Spleen (tissue), 7 donors: Measurements from ENCODE around the gene PDLIM7.

Source experiments
- POLR2A ChIP-seq, 3 donors: fragments of 450-650 bp; IDR thresholded peaks; one replicate each; pipeline ENCODE4 v1.5.1; 2017; ENCODE audit warnings: antibody characterized with exemption in 3 of 3, mild to moderate bottlenecking in 1 of 3
- TF ChIP-seq, protein P1 (sequence below), 11 experiments: fragments of 200-600 bp in 7 of 11; fragments of 450-650 bp in 4 of 11; sonication (generic) in 4 of 11; IDR thresholded peaks in 8 of 11; conservative IDR thresholded peaks in 3 of 11; 1 replicate in 7 of 11; 2 replicates in 4 of 11; pipeline versions ENCODE4 v1.4.0 to v1.8.0; 2016 to 2021; ENCODE audit warnings: antibody characterized with exemption in 11 of 11, inconsistent platforms in 4 of 11, mild to moderate bottlenecking in 1 of 11
- donor health status: DM: no; HTN: no; CAD: no; lungs with moderate emphysema.
- donor health status: DM: no; HTN: no; CAD: no.
- donor health status: DM: no; HTN: no; CAD: no.

DNA sequence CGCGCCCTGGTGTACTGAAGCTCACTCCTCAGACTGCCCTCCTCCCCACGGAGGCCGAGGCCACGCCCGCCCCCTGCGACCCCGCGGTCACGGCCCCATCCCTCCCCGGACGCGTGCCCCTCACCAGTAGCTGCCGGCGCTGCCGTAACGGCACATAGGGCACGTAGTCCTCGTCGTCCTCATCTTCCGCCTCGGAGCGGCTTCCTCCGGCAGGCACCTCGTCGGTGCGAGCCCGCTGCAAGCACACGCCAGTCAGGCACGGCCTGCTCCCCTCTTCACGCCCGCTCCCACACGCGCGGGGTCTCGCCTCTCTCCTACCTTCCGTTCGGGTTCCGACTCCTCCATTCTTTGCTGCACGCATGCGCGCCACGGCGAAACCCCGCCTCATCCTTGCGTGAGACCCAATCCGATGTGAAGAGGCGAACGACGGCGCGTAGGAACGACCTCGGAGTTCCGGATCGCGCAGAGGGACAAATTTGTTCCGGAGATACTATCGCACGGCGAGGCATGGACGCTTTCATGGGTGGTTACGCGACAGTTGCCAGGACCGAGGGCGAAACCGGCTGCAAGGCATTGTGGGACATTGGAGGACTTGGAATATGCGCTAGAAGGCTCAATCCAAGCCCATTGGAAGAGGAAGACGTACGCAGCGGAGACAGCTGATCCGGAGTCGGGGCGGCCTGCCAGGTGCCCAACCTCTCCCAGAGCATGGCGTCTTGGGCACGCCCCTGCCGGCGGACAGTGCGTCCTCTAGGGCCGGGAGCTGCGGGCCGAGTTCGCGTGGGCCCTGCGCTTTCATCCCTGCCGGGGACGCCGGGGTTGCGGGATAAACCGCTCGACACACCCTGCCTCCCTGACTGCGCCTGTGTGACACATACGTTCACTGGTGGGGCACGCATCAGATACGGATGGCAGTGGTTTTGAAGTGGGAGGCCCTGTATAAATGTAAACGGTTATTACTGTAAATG, 19.5 kb upstream of the PDLIM7 start, which contains the start of gene DDX41:
- TF ChIP-seq, protein P1, sequence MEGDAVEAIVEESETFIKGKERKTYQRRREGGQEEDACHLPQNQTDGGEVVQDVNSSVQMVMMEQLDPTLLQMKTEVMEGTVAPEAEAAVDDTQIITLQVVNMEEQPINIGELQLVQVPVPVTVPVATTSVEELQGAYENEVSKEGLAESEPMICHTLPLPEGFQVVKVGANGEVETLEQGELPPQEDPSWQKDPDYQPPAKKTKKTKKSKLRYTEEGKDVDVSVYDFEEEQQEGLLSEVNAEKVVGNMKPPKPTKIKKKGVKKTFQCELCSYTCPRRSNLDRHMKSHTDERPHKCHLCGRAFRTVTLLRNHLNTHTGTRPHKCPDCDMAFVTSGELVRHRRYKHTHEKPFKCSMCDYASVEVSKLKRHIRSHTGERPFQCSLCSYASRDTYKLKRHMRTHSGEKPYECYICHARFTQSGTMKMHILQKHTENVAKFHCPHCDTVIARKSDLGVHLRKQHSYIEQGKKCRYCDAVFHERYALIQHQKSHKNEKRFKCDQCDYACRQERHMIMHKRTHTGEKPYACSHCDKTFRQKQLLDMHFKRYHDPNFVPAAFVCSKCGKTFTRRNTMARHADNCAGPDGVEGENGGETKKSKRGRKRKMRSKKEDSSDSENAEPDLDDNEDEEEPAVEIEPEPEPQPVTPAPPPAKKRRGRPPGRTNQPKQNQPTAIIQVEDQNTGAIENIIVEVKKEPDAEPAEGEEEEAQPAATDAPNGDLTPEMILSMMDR (IDR thresholded peaks at IDR 0.05 in 8 of 11, conservative IDR thresholded peaks at IDR 0.05 in 3 of 11): peak in 4 of 11 experiments; percentile 13 to 35 (median 19)
- peak in 1 of 3 donors; percentile 36 for TF ChIP-seq POLR2A (IDR thresholded peaks at IDR 0.05)
